H1 (cell line): ENCODE data around the gene MAGI1. TPM values are rescaled to one million over a fixed set of nuclear protein-coding genes. Genes with fewer than 3 reads are reported as not detected.

ENCODE experiments used
- CTCF ChIA-PET: fragments of 300-600 bp; sonication (Branson Sonifier 250); formaldehyde crosslinking; loops from one replicate; lab custom pipeline; 2021; ENCODE audit not compliant: partially characterized antibody; lab: Charles Lee
- POLR2A ChIA-PET: fragments of 300-600 bp; sonication (Branson Sonifier 250); formaldehyde crosslinking; loops from one replicate; lab custom pipeline; 2021; ENCODE audit warnings: inconsistent platforms; ENCODE audit not compliant: partially characterized antibody; lab: Charles Lee
- DNase-seq, 2 experiments: peaks; one replicate each; pipeline versions ENCODE4 v3.0.0 to v3.0.0-alpha.2; 2010 to 2022; ENCODE audit warnings: low spot score in 2 of 2, low read depth in 1 of 2, mixed read lengths in 1 of 2
- FAIRE-seq: peaks from 2 replicates; lab custom pipeline; 2011; peaks lifted over from hg19 to GRCh38; lab: Jason Lieb, UNC
- H2AFZ ChIP-seq: 2 replicates; pipeline ENCODE4 v1.8.1; 2012; ENCODE audit warnings: low read length, inconsistent platforms
- H2AK5ac ChIP-seq: 2 replicates; pipeline ENCODE4 v1.6.1; 2013; ENCODE audit warnings: low read depth, low read length
- H2BK120ac ChIP-seq: replicated peaks from 2 replicates; pipeline ENCODE3; 2013; ENCODE audit warnings: low read depth, low read length, inconsistent platforms
- H2BK12ac ChIP-seq: 2 replicates; pipeline ENCODE4 v1.6.1; 2013; ENCODE audit warnings: low read depth, low read length
- H2BK15ac ChIP-seq: 2 replicates; pipeline ENCODE4 v1.6.1; 2013; ENCODE audit warnings: low read length
- H2BK20ac ChIP-seq: 2 replicates; pipeline ENCODE4 v1.6.1; 2013; ENCODE audit warnings: low read length
- H2BK5ac ChIP-seq: 2 replicates; pipeline ENCODE4 v1.6.1; 2013; ENCODE audit warnings: low read depth, low read length
- H3K14ac ChIP-seq: 2 replicates; pipeline ENCODE4 v1.6.1; 2013; ENCODE audit warnings: inconsistent platforms; ENCODE audit not compliant: insufficient read length
- H3K18ac ChIP-seq: 2 replicates; pipeline ENCODE4 v1.6.1; 2013; ENCODE audit warnings: low read length; ENCODE audit errors: extremely low read depth
- H3K23ac ChIP-seq: 2 replicates; pipeline ENCODE4 v1.6.1; 2013; ENCODE audit warnings: inconsistent platforms; ENCODE audit not compliant: insufficient read length
- H3K23me2 ChIP-seq: 2 replicates; pipeline ENCODE4 v1.6.1; 2013; ENCODE audit warnings: low read depth, low read length
- H3K27ac ChIP-seq: 2 replicates; pipeline ENCODE4 v1.6.1; 2011; ENCODE audit warnings: low read depth, low read length, inconsistent platforms
- H3K27me3 ChIP-seq, 4 experiments: replicated peaks in 1 of 4; 1 replicate in 1 of 4; 2 replicates in 3 of 4; pipeline versions ENCODE4 v1.6.1 to v1.8.1; 2011 to 2013; ENCODE audit warnings: low read length in 3 of 4, mild to moderate bottlenecking in 3 of 4, inconsistent platforms in 2 of 4, mixed read lengths in 2 of 4, moderate library complexity in 1 of 4; ENCODE audit not compliant: control insufficient read depth in 3 of 4, insufficient read depth in 3 of 4; ENCODE audit errors: extremely low read depth in 1 of 4
- H3K36me3 ChIP-seq, 4 experiments: 2 replicates each; pipeline versions ENCODE4 v1.6.1 to v1.8.1; 2011 to 2013; ENCODE audit warnings: mild to moderate bottlenecking in 4 of 4, low read length in 3 of 4, moderate library complexity in 2 of 4, control low read depth in 1 of 4, inconsistent platforms in 1 of 4; ENCODE audit not compliant: insufficient read depth in 4 of 4, control insufficient read depth in 2 of 4
- H3K4ac ChIP-seq: replicated peaks from 2 replicates; pipeline ENCODE3; 2013; ENCODE audit warnings: low read length, low read depth, mixed read lengths, inconsistent platforms; ENCODE audit not compliant: insufficient read length
- H3K4me1 ChIP-seq, 4 experiments: replicated peaks in 1 of 4; 1 replicate in 1 of 4; 2 replicates in 3 of 4; pipeline versions ENCODE4 v1.6.1 to v1.8.1; 2011 to 2013; ENCODE audit warnings: low read length in 3 of 4, inconsistent platforms in 2 of 4, mixed read lengths in 1 of 4; ENCODE audit not compliant: insufficient read depth in 4 of 4, control insufficient read depth in 3 of 4
- H3K4me2 ChIP-seq, 2 experiments: 2 replicates each; pipeline versions ENCODE4 v1.6.1 to v1.8.1; 2011 to 2013; ENCODE audit warnings: low read depth in 2 of 2, low read length in 2 of 2, control low read depth in 1 of 2, inconsistent platforms in 1 of 2, mild to moderate bottlenecking in 1 of 2; ENCODE audit not compliant: insufficient read depth in 1 of 2
- H3K4me3 ChIP-seq, 4 experiments: fragments of 200-600, 300-600 bp in 1 of 4; sonication (generic), shearing (Covaris generic), sonication (Bioruptor Twin) in 1 of 4; 2 replicates each; pipeline versions ENCODE4 v1.5.1 to v1.8.1; 2011 to 2016; ENCODE audit warnings: low read length in 4 of 4, low read depth in 3 of 4, control low read depth in 2 of 4, inconsistent platforms in 2 of 4, mild to moderate bottlenecking in 2 of 4, mixed read lengths in 1 of 4, moderate library complexity in 1 of 4; ENCODE audit not compliant: insufficient read depth in 2 of 4; ENCODE audit errors: extremely low read depth in 1 of 4
- H3K56ac ChIP-seq: replicated peaks from 2 replicates; pipeline ENCODE3; 2013; ENCODE audit warnings: low read depth, mild to moderate bottlenecking, mixed read lengths, low read length, inconsistent platforms; ENCODE audit not compliant: insufficient read length
- H3K79me1 ChIP-seq: 2 replicates; pipeline ENCODE4 v1.6.1; 2013; ENCODE audit warnings: low read depth, low read length, control low read depth
- H3K79me2 ChIP-seq, 2 experiments: 2 replicates each; pipeline versions ENCODE4 v1.6.1 to v1.8.1; 2012 to 2013; ENCODE audit warnings: low read length in 2 of 2, mild to moderate bottlenecking in 2 of 2, inconsistent platforms in 1 of 2; ENCODE audit not compliant: insufficient read depth in 2 of 2, control insufficient read depth in 1 of 2
- H3K9ac ChIP-seq, 4 experiments: replicated peaks in 1 of 4; 1 replicate in 1 of 4; 2 replicates in 3 of 4; pipeline versions ENCODE4 v1.6.1 to v1.8.1; 2011 to 2013; ENCODE audit warnings: low read depth in 3 of 4, low read length in 3 of 4, control low read depth in 2 of 4, mild to moderate bottlenecking in 2 of 4, moderate library complexity in 2 of 4, inconsistent platforms in 1 of 4; ENCODE audit errors: extremely low read depth in 1 of 4
- H3K9me3 ChIP-seq, 2 experiments: 2 replicates each; pipeline versions ENCODE4 v1.6.1 to v1.8.1; 2012 to 2013; ENCODE audit warnings: mild to moderate bottlenecking in 2 of 2, moderate library complexity in 2 of 2, control low read depth in 1 of 2, inconsistent platforms in 1 of 2, low read depth in 1 of 2, low read length in 1 of 2, mixed read lengths in 1 of 2; ENCODE audit not compliant: insufficient read depth in 2 of 2
- H4K20me1 ChIP-seq, 2 experiments: replicated peaks in 1 of 2; 2 replicates each; pipeline versions ENCODE3 to v1.8.1; 2011 to 2013; ENCODE audit warnings: inconsistent platforms in 2 of 2, low read length in 2 of 2, mild to moderate bottlenecking in 1 of 2; ENCODE audit not compliant: insufficient read depth in 2 of 2, control insufficient read depth in 1 of 2
- H4K5ac ChIP-seq: 2 replicates; pipeline ENCODE4 v1.6.1; 2013; ENCODE audit warnings: low read length, low read depth, mixed read lengths, inconsistent platforms; ENCODE audit not compliant: insufficient read length
- H4K8ac ChIP-seq: 2 replicates; pipeline ENCODE4 v1.8.0; 2013; ENCODE audit warnings: mild to moderate bottlenecking, moderate library complexity, low read length, inconsistent platforms; ENCODE audit not compliant: insufficient read depth; ENCODE audit errors: extremely low read depth
- H4K91ac ChIP-seq: replicated peaks from 2 replicates; pipeline ENCODE3; 2013; ENCODE audit warnings: low read length, mixed read lengths, inconsistent platforms; ENCODE audit not compliant: insufficient read length
- SIN3A ChIP-seq, 2 experiments: IDR thresholded peaks in 1 of 2; conservative IDR thresholded peaks in 1 of 2; 2 replicates each; pipeline ENCODE4 v1.6.1; 2011 to 2012; ENCODE audit warnings: low read length in 2 of 2, improper control_type of control experiment in 1 of 2, low read depth in 1 of 2, mild to moderate bottlenecking in 1 of 2
- WGBS, 2 experiments: shearing (Covaris generic) in 1 of 2; methylation state at CpG; one replicate each; pipeline versions ENCODE4 v1.1.6 to v1.1.7; 2013 to 2015; ENCODE audit warnings: low lambda C conversion rate in 2 of 2, mixed read lengths in 2 of 2, inconsistent platforms in 1 of 2, low coverage in 1 of 2, missing lambda C conversion rate in 1 of 2; ENCODE audit not compliant: insufficient replicate concordance in 2 of 2, insufficient coverage in 1 of 2, insufficient read length in 1 of 2; ENCODE audit errors: extremely low coverage in 1 of 2, missing lambda C conversion rate in 1 of 2; 5-methylcytosine and 5-hydroxymethylcytosine counted together
- polyA plus RNA-seq, 7 experiments: library from polyadenylated mRNA; depleted of rRNA in 3 of 7; stranded (reverse) in 5 of 7; unstranded in 2 of 7; fragments of >200 nt in 5 of 7; fragments of 200-250 nt in 2 of 7; gene quantifications; 1 replicate in 5 of 7; 2 replicates in 1 of 7; 4 replicates in 1 of 7; pipeline versions ENCODE4 v1.2.1 to v1.2.3, GENCODE V29; 2011 to 2013; ENCODE audit warnings: missing spikeins in 2 of 7, mixed read lengths in 2 of 7
- total RNA-seq: library from RNA; stranded (reverse); fragmentation: NEBNext Ultra II Directional; extraction: Animal tissue kit (Norgen Biotek cat#: 25700); gene quantifications from 2 replicates; pipeline ENCODE4 v1.2.1, GENCODE V29; 2021

MAGI1 gene
- total and polyA plus RNA-seq, 2 of the 8 experiments (the other 6 are each of a cell fraction or from before 2014, with no cell fraction given) = 19.8 to 78.0 TPM

DNA sequence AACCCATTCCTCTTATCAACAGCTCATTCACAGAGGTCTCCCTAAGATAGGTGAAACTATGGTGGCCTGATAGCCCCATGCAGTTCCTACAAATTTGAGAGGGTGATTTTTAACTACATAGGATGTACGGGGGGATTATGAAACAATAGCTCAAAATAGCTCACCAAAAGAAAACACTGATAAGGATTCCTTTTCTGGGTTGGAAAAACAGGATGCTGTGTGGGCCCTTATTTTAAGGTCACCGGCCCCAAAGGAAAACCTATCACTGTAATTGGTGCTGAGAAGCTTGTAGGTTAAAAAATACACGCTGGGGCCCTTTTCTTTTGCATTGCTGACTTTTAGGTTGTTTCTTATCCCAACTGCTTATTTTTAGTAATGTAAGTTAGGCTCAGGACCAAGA lies 627.4 kb downstream of the MAGI1 start:
- no peak overlapping the region for H4K8ac ChIP-seq
- no peak overlapping the region for H2AFZ ChIP-seq
- H3K9me3 ChIP-seq = no peaks in the 10 kb centered on the region
- no peak overlapping the region for H4K5ac ChIP-seq
- H3K36me3 ChIP-seq = no peaks in the 10 kb centered on the region; a peak in 1 of 8 replicates
- no peak overlapping the region for H2BK20ac ChIP-seq
- no peak overlapping the region for H4K91ac ChIP-seq
- H3K4ac ChIP-seq = no peak overlapping the region
- no peak overlapping the region for H2AK5ac ChIP-seq
- ChIA-PET POLR2A (interaction anchor here (1.3 to 1.7 kb wide), 2 partner anchors 9 to 16 kb away, joined by 3 to 5 read pairs; no protein-coding TSS in a partner anchor), CTCF (interaction anchor here (0.8 to 2.5 kb wide), 5 partner anchors 28 to 881 kb away, joined by 3 to 8 read pairs (median 4); no protein-coding TSS in a partner anchor)
- DNase-seq = no peak
- FAIRE-seq = no peak
- no peak overlapping the region for H3K18ac ChIP-seq
- H3K56ac ChIP-seq = no peak overlapping the region
- H3K14ac ChIP-seq = no peak overlapping the region
- no peaks in the 10 kb centered on the region for H3K79me1 ChIP-seq
- WGBS, 2 experiments = 60% methylated on average over 3 of the region's 3 CpGs; no CpG with 5 or more reads in 1 of the 2 experiments
- H3K4me3 ChIP-seq = no peak overlapping the region
- no peak overlapping the region for H2BK120ac ChIP-seq
- peaks cover 0 to 5% (median 3%) of the 10 kb centered on the region in 4 experiments; a peak in 2 of 7 replicates for H3K4me1 ChIP-seq
- no peak overlapping the region for H3K4me2 ChIP-seq
- H4K20me1 ChIP-seq = peaks cover 0 to 1% of the 10 kb centered on the region in 2 experiments
- no peak overlapping the region for H3K27ac ChIP-seq
- no peak overlapping the region for H2BK12ac ChIP-seq
- H3K79me2 ChIP-seq = no peaks in the 10 kb centered on the region
- no peak overlapping the region for H3K23ac ChIP-seq
- H3K27me3 ChIP-seq = no peaks in the 10 kb centered on the region
- H2BK5ac ChIP-seq = no peak overlapping the region
- no peak overlapping the region for H2BK15ac ChIP-seq
- no peak overlapping the region for H3K9ac ChIP-seq
- no peaks in the 10 kb centered on the region for H3K23me2 ChIP-seq
- no peak for TF ChIP-seq SIN3A (conservative IDR thresholded peaks at IDR 0.05 in 1 of 2, IDR thresholded peaks at IDR 0.05 in 1 of 2; ENCODE audit: low read depth in 1 of 2, low read length in 2 of 2)
